PC-3 (cell line): ENCODE results near the gene MMP1. TPM values are rescaled to one million over a fixed set of nuclear protein-coding genes. Genes with fewer than 3 reads are reported as not detected.

Source experiments
- ATAC-seq: fragments of 200-7000 bp; cut with Tn5 transposase; 2 replicates; pipeline ENCODE4 v1.9.1; 2020; ENCODE audit warnings: mild to moderate bottlenecking, moderate library complexity
- BruUV-seq: library from RNA; stranded (reverse); fragments of 400-500 nt; replicated peaks from 2 replicates; lab custom pipeline; 2021; lab: Mats Ljungman, UMichigan
- CTCF ChIA-PET: fragments of 300-600 bp; sonication (Branson Sonifier 250); formaldehyde crosslinking; loops from one replicate; lab custom pipeline; 2022; ENCODE audit warnings: antibody characterized with exemption; lab: Charles Lee
- POLR2A ChIA-PET: fragments of 300-600 bp; sonication (Branson Sonifier 250); formaldehyde crosslinking; loops from one replicate; lab custom pipeline; 2022; ENCODE audit warnings: antibody characterized with exemption; ENCODE audit not compliant: unreplicated experiment; lab: Charles Lee
- DNase-seq: peaks from one replicate; pipeline ENCODE4 v3.0.0-alpha.2; 2015
- H2AFZ ChIP-seq: fragments of 300-600 bp; sonication (generic); 2 replicates; pipeline ENCODE4 v1.6.0; 2016; ENCODE audit warnings: antibody characterized with exemption, low read length
- H3F3A ChIP-seq: fragments of 300-600 bp; sonication (generic); one replicate; pipeline ENCODE4 v1.6.0; 2017; ENCODE audit warnings: antibody characterized with exemption, low read length, control low read depth, mild to moderate bottlenecking; ENCODE audit not compliant: unreplicated experiment
- H3K27ac ChIP-seq: fragments of 300-600 bp; sonication (generic); 2 replicates; pipeline ENCODE4 v1.5.1; 2016; ENCODE audit warnings: mild to moderate bottlenecking, low read length
- H3K27me3 ChIP-seq: fragments of 300-600 bp; sonication (generic); 2 replicates; pipeline ENCODE4 v1.6.1; 2016; ENCODE audit warnings: low read length, mixed read lengths
- H3K36me3 ChIP-seq: fragments of 300-600 bp; sonication (generic); 2 replicates; pipeline ENCODE4 v1.6.1; 2016; ENCODE audit warnings: low read depth, mixed run types, low read length, mixed read lengths
- H3K4me1 ChIP-seq: fragments of 300-600 bp; sonication (generic); 2 replicates; pipeline ENCODE4 v1.5.1; 2016; ENCODE audit warnings: low read length; ENCODE audit not compliant: insufficient read depth
- H3K4me2 ChIP-seq: fragments of 300-600 bp; sonication (generic); 2 replicates; pipeline ENCODE4 v1.6.0; 2016; ENCODE audit warnings: low read length
- H3K4me3 ChIP-seq: fragments of 300-600 bp; sonication (generic); 2 replicates; pipeline ENCODE4 v1.5.1; 2016; ENCODE audit warnings: mild to moderate bottlenecking, low read length, mixed read lengths
- H3K79me2 ChIP-seq: fragments of 300-600 bp; sonication (generic); 2 replicates; pipeline ENCODE4 v1.6.1; 2017; ENCODE audit warnings: low read length, mixed read lengths
- H3K9ac ChIP-seq: fragments of 300-600 bp; sonication (generic); 2 replicates; pipeline ENCODE4 v1.6.0; 2016; ENCODE audit warnings: mild to moderate bottlenecking, low read length
- H3K9me2 ChIP-seq: fragments of 300-600 bp; sonication (generic); replicated peaks from 2 replicates; pipeline ENCODE4 v1.6.1; 2016; ENCODE audit warnings: mixed run types, low read length, mixed read lengths
- H3K9me3 ChIP-seq: fragments of 300-600 bp; sonication (generic); 2 replicates; pipeline ENCODE4 v1.6.1; 2016; ENCODE audit warnings: low read length, mixed read lengths
- H4K20me1 ChIP-seq: fragments of 300-600 bp; sonication (generic); 2 replicates; pipeline ENCODE4 v1.6.1; 2016; ENCODE audit warnings: low read length, mixed read lengths
- CTCF ChIP-seq: fragments of 300-600 bp; sonication (generic); conservative IDR thresholded peaks from 2 replicates; pipeline ENCODE4 v1.5.1; 2017; ENCODE audit warnings: antibody characterized with exemption, low read depth, mild to moderate bottlenecking, low read length
- EZH2 ChIP-seq: fragments of 300-600 bp; sonication (generic); IDR thresholded peaks from one replicate; pipeline ENCODE4 v1.6.1; 2017; ENCODE audit warnings: antibody characterized with exemption, mild to moderate bottlenecking, low read length; ENCODE audit not compliant: unreplicated experiment
- EZH2phosphoT487 ChIP-seq: fragments of 300-600 bp; sonication (generic); IDR thresholded peaks from 2 replicates; pipeline ENCODE4 v1.6.1; 2018; ENCODE audit warnings: mild to moderate bottlenecking, antibody characterized with exemption, low read length, borderline replicate concordance
- intact Hi-C: fragments of 100-400 bp; cut with micrococcal nuclease; formaldehyde crosslinking; loops from 2 replicates; pipeline ENCODE4 v1.9.0; 2023
- total RNA-seq: library from RNA; depleted of rRNA; stranded (reverse); fragments of >200 nt; gene quantifications from 2 replicates; pipeline ENCODE4 v1.2.3, GENCODE V29; 2014

The MMP1 gene
- total RNA-seq, 1 experiment from 2014 or later = 7.3 TPM

- Histone ChIP-seq H4K20me1 (no peaks in the 10 kb centered on the region), H3K9me2 (no peaks in the 10 kb centered on the region), H3F3A (peaks cover 4% of the 10 kb centered on the region), H3K9me3 (no peaks in the 10 kb centered on the region), H3K27ac (no peak overlapping the region), H3K79me2 (no peaks in the 10 kb centered on the region), H3K27me3 (no peaks in the 10 kb centered on the region), H3K4me2 (no peak overlapping the region), H2AFZ (no peak overlapping the region), H3K4me1 (peaks cover 25% of the 10 kb centered on the region), H3K36me3 (no peaks in the 10 kb centered on the region), H3K4me3 (no peak overlapping the region), H3K9ac (no peak overlapping the region)
- ATAC-seq = no peak
- no peak for DNase-seq
- CTCF ChIA-PET = no interaction called here
- no TSS peak for BruUV-seq
- POLR2A ChIA-PET = no interaction called here
- intact Hi-C loops = no loop called here
- TF ChIP-seq EZH2 (no peak), EZH2phosphoT487 (no peak), CTCF (no peak)
These were observed 2.8 kb upstream of the MMP1 start for GRCh38 chr11:102800767-102801166.

GRCh38 chr11:102799681-102800340 lies 1.9 kb upstream of the MMP1 start:
- H3K4me1 ChIP-seq = peaks cover 25% of the 10 kb centered on the region
- H3K9me3 ChIP-seq = no peaks in the 10 kb centered on the region
- ATAC-seq = no peak
- H3K36me3 ChIP-seq = no peaks in the 10 kb centered on the region
- ChIA-PET POLR2A (no interaction called here), CTCF (no interaction called here)
- DNase-seq = no peak
- BruUV-seq = no TSS peak
- no peaks in the 10 kb centered on the region for H3K79me2 ChIP-seq
- no peak overlapping the region for H3K9ac ChIP-seq
- peaks cover 4% of the 10 kb centered on the region for H3F3A ChIP-seq
- no peaks in the 10 kb centered on the region for H3K27me3 ChIP-seq
- H2AFZ ChIP-seq = no peak overlapping the region
- no peak overlapping the region for H3K4me2 ChIP-seq
- H3K27ac ChIP-seq = no peak overlapping the region
- H3K9me2 ChIP-seq = no peaks in the 10 kb centered on the region
- TF ChIP-seq EZH2phosphoT487 (no peak), CTCF (no peak), EZH2 (no peak)
- intact Hi-C loops = loop anchor here (5.0 kb wide), 1 partner anchor 38 kb away; no protein-coding TSS in a partner anchor
- no peaks in the 10 kb centered on the region for H4K20me1 ChIP-seq
- no peak overlapping the region for H3K4me3 ChIP-seq

GRCh38 chr11:102794382-102794781 lies 3.6 kb downstream of the MMP1 start:
- Histone ChIP-seq H3K9me3 (no peaks in the 10 kb centered on the region), H3F3A (peaks cover 4% of the 10 kb centered on the region), H3K9me2 (no peaks in the 10 kb centered on the region), H4K20me1 (no peaks in the 10 kb centered on the region), H3K36me3 (no peaks in the 10 kb centered on the region), H3K4me2 (no peak overlapping the region), H3K9ac (no peak overlapping the region), H2AFZ (no peak overlapping the region), H3K79me2 (no peaks in the 10 kb centered on the region), H3K4me3 (no peak overlapping the region), H3K4me1 (peaks cover 37% of the 10 kb centered on the region), H3K27me3 (no peaks in the 10 kb centered on the region), H3K27ac (no peak overlapping the region)
- POLR2A ChIA-PET = no interaction called here
- BruUV-seq = no TSS peak
- ATAC-seq (peak; percentile 11; the same call in 1 of the 2 replicates), DNase-seq (peak; percentile 60)
- TF ChIP-seq CTCF (peak; percentile 81), EZH2 (no peak)
- intact Hi-C loops = no loop called here
- CTCF ChIA-PET = no interaction called here
